Measurements from ENCODE around the gene MGP. TPM values are rescaled to one million over a fixed set of nuclear protein-coding genes. Genes with fewer than 3 reads are reported as not detected.

The MGP gene
- total and polyA plus RNA-seq, 2 of the 8 experiments (the other 6 are each of a cell fraction or from before 2014, with no cell fraction given), result not detected

GRCh38 chr12:14910090-14910915 is 24.6 kb upstream of the MGP start (continued):
- no peak for TF ChIP-seq CHD7 (IDR thresholded peaks at IDR 0.05; ENCODE audit: insufficient replicate concordance, low read length)
- no peak for TF ChIP-seq CEBPB (IDR thresholded peaks at IDR 0.05; ENCODE audit: low read depth, low read length)
- TF ChIP-seq SIN3A (conservative IDR thresholded peaks at IDR 0.05 in 1 of 2, IDR thresholded peaks at IDR 0.05 in 1 of 2; ENCODE audit: low read depth in 1 of 2, low read length in 2 of 2), result no peak
- TF ChIP-seq BACH1 (IDR thresholded peaks at IDR 0.05; ENCODE audit: low read length), result no peak
- TF ChIP-seq JUN (IDR thresholded peaks at IDR 0.05; ENCODE audit: low read depth, low read length), result no peak
- no peak for TF ChIP-seq TCF12 (IDR thresholded peaks at IDR 0.05; ENCODE audit: low read depth, low read length)
- TF ChIP-seq NRF1 (IDR thresholded peaks at IDR 0.05; ENCODE audit: low read depth, low read length), result no peak
- TF ChIP-seq BCL11A (IDR thresholded peaks at IDR 0.05; ENCODE audit: low read depth in 2 of 2, low read length in 2 of 2), result no peak
- no peak for TF ChIP-seq JUND (IDR thresholded peaks at IDR 0.05; ENCODE audit: low read length)

Data from H1 (cell line).